HEK293T (cell line): ENCODE data around the gene TAS1R1.

Experiments used
- BHLHE40 ChIP-seq: fragments of 450-650 bp; IDR thresholded peaks from 2 replicates; pipeline ENCODE4 v1.6.1; 2016; ENCODE audit warnings: mild to moderate bottlenecking, moderate library complexity, borderline replicate concordance
- ELF4 ChIP-seq: fragments of 450-650 bp; IDR thresholded peaks from 2 replicates; pipeline ENCODE4 v1.6.1; 2017; ENCODE audit warnings: antibody characterized with exemption
- FOXA1 ChIP-seq: fragments of 450-650 bp; IDR thresholded peaks from 2 replicates; pipeline ENCODE4 v1.6.1; 2016; ENCODE audit warnings: mild to moderate bottlenecking
- HDGF ChIP-seq: fragments of 450-650 bp; IDR thresholded peaks from 2 replicates; pipeline ENCODE4 v1.6.1; 2017; ENCODE audit warnings: antibody characterized with exemption, borderline replicate concordance
- SP1 ChIP-seq: fragments of 450-650 bp; IDR thresholded peaks from 2 replicates; pipeline ENCODE4 v1.6.1; 2017
- SUZ12 ChIP-seq: fragments of 450-650 bp; IDR thresholded peaks from 2 replicates; pipeline ENCODE4 v1.6.1; 2016; ENCODE audit warnings: mild to moderate bottlenecking
- TARDBP ChIP-seq: fragments of 450-650 bp; IDR thresholded peaks from 2 replicates; pipeline ENCODE4 v1.6.1; 2016
- ZNF384 ChIP-seq: fragments of 450-650 bp; IDR thresholded peaks from 2 replicates; pipeline ENCODE4 v1.6.1; 2016

- TF ChIP-seq FOXA1 = no peak
- TF ChIP-seq SP1 = no peak
- no peak for TF ChIP-seq ZNF384
- no peak for TF ChIP-seq SUZ12
- no peak for TF ChIP-seq ELF4
- no peak for TF ChIP-seq BHLHE40
- TF ChIP-seq TARDBP = no peak
- TF ChIP-seq HDGF = no peak
Observed at GRCh38 chr1:6510493-6510892, 44.6 kb upstream of the TAS1R1 start.
